Cardiac muscle cell (in vitro differentiated cells and primary cell): Measurements from ENCODE around the gene FHOD3. TPM values are rescaled to one million over a fixed set of nuclear protein-coding genes. Genes with fewer than 3 reads are reported as not detected.

Experiments used
- DNase-seq, 2 donors: peaks; one replicate each; pipeline versions ENCODE4 v3.0.0 to v3.0.0-alpha.2; 2010 to 2017; ENCODE audit warnings: low read depth in 1 of 2, low spot score in 1 of 2
- H3K27ac ChIP-seq: fragments of 200-600 bp; sonication (generic); 2 replicates; pipeline ENCODE4 v1.5.1; 2016
- H3K27me3 ChIP-seq: fragments of 200-600 bp; sonication (generic); 2 replicates; pipeline ENCODE4 v1.6.0; 2016; ENCODE audit warnings: control low read depth
- H3K36me3 ChIP-seq: fragments of 200-600 bp; sonication (generic); 2 replicates; pipeline ENCODE4 v1.5.1; 2016; ENCODE audit warnings: control low read depth
- H3K4me1 ChIP-seq: fragments of 200-600 bp; sonication (generic); 2 replicates; pipeline ENCODE4 v1.8.1; 2017; ENCODE audit warnings: low read depth, mild to moderate bottlenecking, mixed run types
- H3K4me3 ChIP-seq: fragments of 200-600 bp; sonication (generic); 2 replicates; pipeline ENCODE4 v1.5.1; 2016; ENCODE audit warnings: mild to moderate bottlenecking
- H3K9me3 ChIP-seq: fragments of 200-600 bp; sonication (generic); 2 replicates; pipeline ENCODE4 v1.5.1; 2017; ENCODE audit warnings: low read depth, mild to moderate bottlenecking, control low read depth
- CTCF ChIP-seq: IDR thresholded peaks from 2 replicates; pipeline ENCODE4 v1.5.1; 2012; ENCODE audit warnings: low read depth, mild to moderate bottlenecking, low read length
- polyA plus RNA-seq: library from polyadenylated mRNA; unstranded; fragments of >200 nt; fragmentation: Nextera tagmentation; extraction: Ambion mirVana; gene quantifications from 2 replicates; pipeline ENCODE4 v1.2.1, GENCODE V29; 2016
- total RNA-seq: library from RNA; depleted of rRNA; stranded (reverse); fragments of >200 nt; gene quantifications from 2 replicates; pipeline ENCODE4 v1.2.3, GENCODE V29; 2016

FHOD3 gene
- total and polyA plus RNA-seq, 2 experiments from 2014 or later, result 127 to 347 TPM

GRCh38 chr18:36535202-36535935, 237.9 kb downstream of the FHOD3 start:
- DNase-seq, result no peak

DNA sequence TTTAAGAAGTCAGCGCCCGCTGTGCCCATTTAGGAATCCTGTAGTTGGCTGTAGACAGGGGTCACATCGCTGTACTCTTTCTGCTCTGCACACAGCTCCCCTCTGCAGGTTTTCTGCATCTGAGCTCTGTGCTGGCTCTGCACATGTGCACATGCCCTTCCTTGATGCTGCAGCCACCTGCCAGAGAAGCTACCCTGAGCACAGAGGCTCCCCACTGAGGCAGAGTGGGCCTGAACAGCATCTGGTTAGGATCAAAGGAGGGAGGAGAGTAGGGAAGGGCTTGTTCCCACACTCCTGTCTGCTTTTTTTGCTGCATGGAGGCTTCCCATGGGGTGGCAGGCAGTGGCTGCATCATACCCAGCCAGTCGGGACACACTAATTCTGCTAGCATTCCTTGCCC, 238.9 kb downstream of the FHOD3 start:
- Histone ChIP-seq H3K4me1 (peaks cover 49% of the 10 kb centered on the region), H3K27me3 (no peaks in the 10 kb centered on the region), H3K9me3 (no peaks in the 10 kb centered on the region), H3K4me3 (no peak overlapping the region), H3K27ac (peak overlapping the region; percentile 38), H3K36me3 (no peaks in the 10 kb centered on the region)
- peak in 1 of 2 donors; percentile 43 for DNase-seq
- TF ChIP-seq CTCF, result no peak

More at GRCh38 chr18:36535202-36535935, 237.9 kb downstream of the FHOD3 start:
- Histone ChIP-seq H3K36me3 (no peaks in the 10 kb centered on the region), H3K4me3 (no peak overlapping the region), H3K27me3 (no peaks in the 10 kb centered on the region), H3K9me3 (no peaks in the 10 kb centered on the region), H3K27ac (no peak overlapping the region), H3K4me1 (peaks cover 47% of the 10 kb centered on the region)
- TF ChIP-seq CTCF, result no peak

GRCh38 chr18:36537289-36537688, 239.8 kb downstream of the FHOD3 start:
- no peaks in the 10 kb centered on the region for H3K36me3 ChIP-seq
- H3K4me3 ChIP-seq, result no peak overlapping the region
- no peak for DNase-seq
- no peaks in the 10 kb centered on the region for H3K27me3 ChIP-seq
- peak overlapping the region; percentile 38 for H3K27ac ChIP-seq
- TF ChIP-seq CTCF, result no peak
- peaks cover 50% of the 10 kb centered on the region for H3K4me1 ChIP-seq
- H3K9me3 ChIP-seq, result no peaks in the 10 kb centered on the region

DNA sequence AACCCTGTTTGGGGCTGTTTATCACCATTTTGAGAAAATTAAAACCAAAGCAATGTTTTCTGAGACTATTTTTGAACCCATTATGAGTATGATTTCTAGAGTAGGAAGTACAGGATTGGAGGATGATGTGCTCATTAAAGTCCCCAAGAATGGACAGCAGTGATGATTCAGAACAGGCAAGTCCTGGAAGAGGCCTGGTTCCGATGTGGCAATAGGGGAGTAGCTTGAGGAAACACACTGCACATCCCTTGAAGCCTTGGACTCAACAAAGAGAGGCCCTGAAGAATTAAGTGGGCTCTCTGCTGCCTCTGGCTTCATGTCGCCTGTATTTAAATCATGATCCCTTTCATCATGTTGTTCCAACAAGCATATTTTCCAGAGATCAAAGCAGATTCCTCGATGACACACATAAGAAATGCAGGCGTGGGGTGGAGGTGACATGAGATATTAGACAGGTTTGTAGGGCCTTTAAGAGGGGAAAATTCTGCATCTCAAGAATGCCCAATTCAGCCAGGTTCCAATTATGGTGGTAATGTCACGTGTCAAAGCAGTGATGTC, 242.2 kb downstream of the FHOD3 start:
- H3K27ac ChIP-seq, result peak overlapping the region; percentile 53
- no peaks in the 10 kb centered on the region for H3K9me3 ChIP-seq
- H3K4me1 ChIP-seq, result peaks cover 57% of the 10 kb centered on the region
- H3K4me3 ChIP-seq, result no peak overlapping the region
- peak; percentile 33 to 59 for DNase-seq
- no peak for TF ChIP-seq CTCF
- peaks cover 4% of the 10 kb centered on the region for H3K36me3 ChIP-seq
- no peaks in the 10 kb centered on the region for H3K27me3 ChIP-seq

DNA sequence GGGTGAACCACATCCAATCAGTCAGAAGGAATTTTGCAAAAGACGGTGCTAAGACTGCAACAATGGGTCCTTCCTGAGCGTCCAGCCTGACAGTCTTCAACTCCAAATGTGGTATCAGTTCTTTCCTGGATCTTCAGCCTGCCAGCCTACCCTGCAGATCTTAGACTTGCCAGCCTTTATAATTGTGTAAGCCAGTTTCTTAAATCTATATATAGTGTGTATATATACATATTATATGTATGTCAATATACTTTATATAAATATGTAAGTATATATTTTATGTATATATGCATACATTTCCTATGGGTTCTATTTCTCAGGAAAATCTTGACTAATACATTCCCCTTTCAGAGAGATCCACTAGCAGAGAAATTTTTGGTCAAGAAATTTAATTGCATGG, 245.5 kb downstream of the FHOD3 start:
- peaks cover 50% of the 10 kb centered on the region for H3K4me1 ChIP-seq
- no peak for DNase-seq

More for the DNA sequence above, 245.5 kb downstream of the FHOD3 start:
- Histone ChIP-seq H3K9me3 (no peaks in the 10 kb centered on the region), H3K27ac (peak overlapping the region; percentile 75), H3K36me3 (peaks cover 4% of the 10 kb centered on the region), H3K27me3 (no peaks in the 10 kb centered on the region), H3K4me3 (no peak overlapping the region)
- no peak for TF ChIP-seq CTCF
